GM23338 (cell line): ENCODE data around the gene USH2A. TPM values are rescaled to one million over a fixed set of nuclear protein-coding genes. Genes with fewer than 3 reads are reported as not detected.

Experiments
- ATAC-seq: fragments of 200-7000 bp; cut with Tn5 transposase; 3 replicates; pipeline ENCODE4 v1.9.1; 2020
- DNase-seq: peaks from one replicate; pipeline ENCODE4 v3.0.0-alpha.2; 2015; ENCODE audit warnings: low spot score
- H2AFZ ChIP-seq: fragments of 200-600 bp; sonication (generic); 2 replicates; pipeline ENCODE4 v1.8.0; 2016; ENCODE audit warnings: antibody characterized with exemption, mild to moderate bottlenecking, moderate library complexity
- H3F3A ChIP-seq: fragments of 200-600 bp; sonication (generic); replicated peaks from 2 replicates; pipeline ENCODE4 v1.8.0; 2017; ENCODE audit warnings: antibody characterized with exemption, mixed run types, low read depth
- H3K27ac ChIP-seq: fragments of 200-600 bp; sonication (generic); 2 replicates; pipeline ENCODE4 v1.6.1; 2016; ENCODE audit warnings: low read depth
- H3K27me3 ChIP-seq: fragments of 200-600 bp; sonication (generic); 2 replicates; pipeline ENCODE4 v1.8.0; 2016; ENCODE audit warnings: mild to moderate bottlenecking, mixed run types, moderate library complexity; ENCODE audit not compliant: insufficient read depth
- H3K36me3 ChIP-seq: fragments of 200-600 bp; sonication (generic); 2 replicates; pipeline ENCODE4 v1.8.0; 2016; ENCODE audit warnings: mild to moderate bottlenecking; ENCODE audit not compliant: insufficient read depth
- H3K4me1 ChIP-seq: fragments of 200-600 bp; sonication (generic); 2 replicates; pipeline ENCODE4 v1.8.0; 2016; ENCODE audit warnings: mild to moderate bottlenecking, moderate library complexity; ENCODE audit not compliant: insufficient read depth
- H3K4me2 ChIP-seq: fragments of 200-600 bp; sonication (generic); 2 replicates; pipeline ENCODE4 v1.7.1; 2017; ENCODE audit warnings: mixed run types
- H3K4me3 ChIP-seq: fragments of 200-600 bp; sonication (generic); 2 replicates; pipeline ENCODE4 v1.6.1; 2016; ENCODE audit warnings: mixed run types
- H3K79me2 ChIP-seq: fragments of 200-600 bp; sonication (generic); replicated peaks from 2 replicates; pipeline ENCODE4 v1.8.0; 2017; ENCODE audit warnings: mild to moderate bottlenecking; ENCODE audit not compliant: insufficient read depth
- H3K9me2 ChIP-seq: fragments of 200-600 bp; sonication (generic); 2 replicates; pipeline ENCODE4 v1.8.0; 2017; ENCODE audit not compliant: insufficient read depth
- H4K20me1 ChIP-seq: fragments of 200-600 bp; sonication (generic); replicated peaks from 2 replicates; pipeline ENCODE4 v1.8.0; 2017; ENCODE audit warnings: mild to moderate bottlenecking; ENCODE audit not compliant: insufficient read depth
- H3K27ac Mint-ChIP-seq: 2 replicates; pipeline ENCODE4 v1.8.0; 2020; ENCODE audit warnings: inconsistent platforms, mild to moderate bottlenecking, moderate library complexity, mixed read lengths
- H3K27me3 Mint-ChIP-seq: 3 replicates; pipeline ENCODE4 v1.8.0; 2022; ENCODE audit warnings: low read depth, mild to moderate bottlenecking, moderate library complexity, mixed read lengths, inconsistent platforms; ENCODE audit not compliant: insufficient read depth, poor library complexity
- H3K36me3 Mint-ChIP-seq: 3 replicates; pipeline ENCODE4 v1.8.0; 2021; ENCODE audit warnings: low read depth, mild to moderate bottlenecking, inconsistent platforms, moderate library complexity, mixed read lengths
- H3K4me1 Mint-ChIP-seq: 3 replicates; pipeline ENCODE4 v1.8.0; 2020; ENCODE audit warnings: mild to moderate bottlenecking, inconsistent platforms, mixed read lengths
- H3K4me3 Mint-ChIP-seq: 3 replicates; pipeline ENCODE4 v1.8.0; 2021; ENCODE audit warnings: moderate library complexity, mild to moderate bottlenecking, inconsistent platforms, mixed read lengths
- H3K9me3 Mint-ChIP-seq: 3 replicates; pipeline ENCODE4 v1.8.0; 2020; ENCODE audit warnings: moderate library complexity, mild to moderate bottlenecking, inconsistent platforms, mixed read lengths
- CREB1 ChIP-seq: fragments of 250-450 bp; sonication (Bioruptor Pico); IDR thresholded peaks from 2 replicates; pipeline ENCODE4 v1.5.0; 2020; ENCODE audit warnings: low read depth, mild to moderate bottlenecking, moderate library complexity
- CTCF ChIP-seq, 2 experiments: fragments of 200-600 bp in 1 of 2; sonication (generic) in 1 of 2; conservative IDR thresholded peaks; 2 replicates each; pipeline versions ENCODE4 v1.5.1 to v1.6.1; 2016 to 2017; ENCODE audit warnings: antibody characterized with exemption in 2 of 2, low read depth in 2 of 2, mild to moderate bottlenecking in 2 of 2, moderate library complexity in 1 of 2
- ETS1 ChIP-seq: IDR thresholded peaks from 2 replicates; pipeline ENCODE4 v1.6.1; 2016; ENCODE audit warnings: antibody characterized with exemption
- EZH2 ChIP-seq: fragments of 200-600 bp; sonication (generic); IDR thresholded peaks from one replicate; pipeline ENCODE4 v1.8.0; 2017; ENCODE audit warnings: antibody characterized with exemption, mild to moderate bottlenecking, low read depth; ENCODE audit not compliant: unreplicated experiment
- EZH2phosphoT487 ChIP-seq: fragments of 200-600 bp; sonication (generic); IDR thresholded peaks from one replicate; pipeline ENCODE4 v1.8.1; 2018; ENCODE audit warnings: antibody characterized with exemption; ENCODE audit not compliant: unreplicated experiment
- JUNB ChIP-seq: IDR thresholded peaks from one replicate; pipeline ENCODE4 v1.6.1; 2016; ENCODE audit warnings: antibody characterized with exemption; ENCODE audit not compliant: unreplicated experiment
- NANOG ChIP-seq: IDR thresholded peaks from 2 replicates; pipeline ENCODE4 v1.6.1; 2016; ENCODE audit warnings: antibody characterized with exemption, borderline replicate concordance
- POLR2AphosphoS5 ChIP-seq: IDR thresholded peaks from 2 replicates; pipeline ENCODE4 v1.6.1; 2016; ENCODE audit warnings: antibody characterized with exemption, low read depth
- REST ChIP-seq: IDR thresholded peaks from one replicate; pipeline ENCODE4 v1.6.1; 2018; ENCODE audit warnings: antibody characterized with exemption; ENCODE audit not compliant: unreplicated experiment
- STAT1 ChIP-seq: IDR thresholded peaks from one replicate; pipeline ENCODE4 v1.6.1; 2016; ENCODE audit warnings: antibody characterized with exemption; ENCODE audit not compliant: unreplicated experiment
- ZNF114 ChIP-seq: fragments of 250-450 bp; sonication (Bioruptor Pico); IDR thresholded peaks from 2 replicates; pipeline ENCODE4 v1.5.0; 2020; ENCODE audit warnings: mild to moderate bottlenecking, moderate library complexity
- ZNF331 ChIP-seq: fragments of 250-450 bp; sonication (Bioruptor Pico); IDR thresholded peaks from 2 replicates; pipeline ENCODE4 v1.5.0; 2020; ENCODE audit warnings: low read depth, mild to moderate bottlenecking, moderate library complexity
- ZNF462 ChIP-seq: fragments of 250-450 bp; sonication (Bioruptor Pico); IDR thresholded peaks from 2 replicates; pipeline ENCODE4 v1.5.0; 2020; ENCODE audit warnings: mild to moderate bottlenecking, moderate library complexity
- polyA plus RNA-seq: library from polyadenylated mRNA; unstranded; fragments of >200 nt; fragmentation: Nextera tagmentation; extraction: Ambion mirVana; gene quantifications from 2 replicates; pipeline ENCODE4 v1.2.1, GENCODE V29; 2016
- total RNA-seq: library from RNA; depleted of rRNA; stranded (reverse); fragments of >200 nt; shearing (Covaris generic); gene quantifications from 2 replicates; pipeline ENCODE4 v1.2.3, GENCODE V29; 2014

The USH2A gene
- total and polyA plus RNA-seq, 2 experiments from 2014 or later = 0.03 TPM

GRCh38 chr1:216184126-216184680 lies 239.0 kb downstream of the USH2A start:
- Histone ChIP-seq H3K4me3 (no peak overlapping the region), H3K9me2 (no peaks in the 10 kb centered on the region), H3K27ac (no peak overlapping the region), H3K27me3 (no peaks in the 10 kb centered on the region), H4K20me1 (no peaks in the 10 kb centered on the region), H2AFZ (no peak overlapping the region), H3K4me2 (peak overlapping the region; percentile 23; the same call in 1 of the 2 replicates), H3K4me1 (peaks cover 39% of the 10 kb centered on the region), H3K79me2 (no peaks in the 10 kb centered on the region), H3F3A (no peaks in the 10 kb centered on the region), H3K36me3 (no peaks in the 10 kb centered on the region)
- Mint-ChIP-seq H3K36me3 (no peaks in the 10 kb centered on the region), H3K27me3 (peaks cover 2% of the 10 kb centered on the region), H3K27ac (0 out of 2 replicates have a peak overlapping the region, but pooled peaks have one; percentile 23), H3K4me1 (peaks cover 39% of the 10 kb centered on the region), H3K9me3 (no peaks in the 10 kb centered on the region), H3K4me3 (no peak overlapping the region)
- DNase-seq (no peak), ATAC-seq (no peak)
- no peak for TF ChIP-seq POLR2AphosphoS5
- TF ChIP-seq EZH2 = no peak
- TF ChIP-seq ZNF331 = no peak
- no peak for TF ChIP-seq CTCF (conservative IDR thresholded peaks at IDR 0.05; ENCODE audit: low read depth in 2 of 2)
- TF ChIP-seq JUNB = no peak
- TF ChIP-seq REST = no peak
- no peak for TF ChIP-seq NANOG
- TF ChIP-seq STAT1 = no peak
- TF ChIP-seq CREB1 (CRISPR knock-in tag) = no peak
- no peak for TF ChIP-seq EZH2phosphoT487
- no peak for TF ChIP-seq ZNF462 (CRISPR knock-in tag)
- TF ChIP-seq ZNF114 (CRISPR knock-in tag) = no peak
- no peak for TF ChIP-seq ETS1
